ENCODE results near the gene DDX54.

Gene DDX54

DNA sequence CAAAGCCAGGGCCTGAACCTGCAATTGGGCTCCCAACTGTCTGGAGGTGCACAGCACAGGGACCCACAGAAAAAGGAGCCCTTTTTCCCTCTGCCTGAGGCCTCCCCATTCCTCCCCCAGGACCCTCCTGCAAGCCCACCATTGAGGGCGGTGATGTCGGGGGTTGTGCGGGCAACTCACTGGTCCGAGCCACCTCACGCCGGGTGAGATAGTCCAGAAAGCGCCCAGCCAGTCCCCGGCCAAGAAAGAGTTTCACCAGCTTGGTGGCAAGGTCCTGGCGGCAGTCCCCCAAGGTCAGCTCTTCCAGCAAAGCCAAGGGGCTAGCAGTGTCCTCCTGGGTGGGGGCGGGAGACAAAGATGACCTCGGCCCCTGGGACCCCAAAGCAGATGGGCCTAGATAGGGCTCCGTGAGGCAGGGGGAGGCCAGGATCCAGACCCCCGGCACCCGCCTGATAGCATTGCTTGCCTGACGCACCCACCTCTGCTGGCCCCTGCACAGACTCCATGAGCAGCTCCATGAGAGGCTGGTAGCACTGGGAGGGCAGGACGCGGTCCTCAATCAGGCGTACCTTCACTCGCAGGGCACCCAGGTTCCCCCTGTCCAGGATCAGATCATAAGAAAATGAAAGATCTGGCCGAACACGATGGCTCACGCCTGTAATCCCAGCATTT is 69.7 kb downstream of the DDX54 start:
- no peak for DNase-seq

DNA sequence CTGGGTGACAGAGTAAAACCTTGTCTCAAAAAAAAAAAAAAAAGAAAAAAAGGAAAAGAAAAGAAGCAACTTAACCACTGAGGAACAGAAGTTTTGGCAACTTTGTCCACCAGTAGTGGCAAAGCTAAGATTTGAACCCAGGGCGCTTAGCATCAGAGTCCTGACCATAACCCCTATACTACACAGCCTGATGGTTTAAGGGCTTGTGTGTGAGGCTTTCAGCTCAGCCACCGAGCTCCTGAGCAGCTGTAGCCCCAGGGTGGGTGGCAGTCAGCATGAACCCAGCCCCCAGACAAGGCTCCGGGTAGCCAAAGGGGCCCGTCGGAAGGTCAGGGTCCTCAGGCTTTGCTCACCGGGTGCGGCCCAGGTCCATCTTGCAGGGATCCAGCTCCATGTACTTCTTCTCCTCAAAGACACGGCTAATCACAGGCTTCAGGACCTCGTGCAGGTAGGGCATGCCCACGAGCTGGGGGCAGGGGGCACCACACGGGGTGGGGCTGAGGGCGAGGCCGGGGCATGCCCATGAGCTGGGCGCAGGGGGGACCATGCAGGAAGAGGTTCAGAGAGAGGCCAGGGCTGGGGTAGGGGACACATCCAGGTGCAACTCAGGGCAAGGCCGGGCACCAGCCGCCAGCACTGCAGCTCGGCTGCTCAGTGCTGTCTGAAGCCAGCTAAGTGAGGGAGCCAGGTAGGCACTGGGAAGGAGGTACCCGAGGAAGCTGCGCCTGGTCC is 70.7 kb downstream of the DDX54 start:
- DNase-seq, result no peak

DNA sequence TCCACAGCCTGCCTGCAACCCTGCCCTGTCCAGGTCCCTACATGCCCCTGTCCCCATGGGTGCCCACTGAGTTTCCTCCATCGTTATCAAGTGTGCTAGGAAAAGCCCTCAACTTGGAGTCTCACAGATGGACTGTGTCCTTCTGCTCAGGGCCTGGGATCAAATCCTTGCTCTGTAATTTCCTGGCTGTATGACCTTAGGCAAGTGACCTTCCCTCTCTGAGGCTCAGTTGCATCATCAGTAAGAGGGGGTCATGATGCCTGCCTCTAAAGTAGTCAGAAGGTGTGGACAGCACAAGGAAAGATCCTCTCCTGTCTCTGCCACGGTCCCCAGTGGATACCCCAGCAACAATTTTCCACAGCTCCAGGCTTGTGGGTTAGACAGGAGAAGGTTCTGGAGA is 71.9 kb downstream of the DDX54 start:
- no peak for DNase-seq

DNA sequence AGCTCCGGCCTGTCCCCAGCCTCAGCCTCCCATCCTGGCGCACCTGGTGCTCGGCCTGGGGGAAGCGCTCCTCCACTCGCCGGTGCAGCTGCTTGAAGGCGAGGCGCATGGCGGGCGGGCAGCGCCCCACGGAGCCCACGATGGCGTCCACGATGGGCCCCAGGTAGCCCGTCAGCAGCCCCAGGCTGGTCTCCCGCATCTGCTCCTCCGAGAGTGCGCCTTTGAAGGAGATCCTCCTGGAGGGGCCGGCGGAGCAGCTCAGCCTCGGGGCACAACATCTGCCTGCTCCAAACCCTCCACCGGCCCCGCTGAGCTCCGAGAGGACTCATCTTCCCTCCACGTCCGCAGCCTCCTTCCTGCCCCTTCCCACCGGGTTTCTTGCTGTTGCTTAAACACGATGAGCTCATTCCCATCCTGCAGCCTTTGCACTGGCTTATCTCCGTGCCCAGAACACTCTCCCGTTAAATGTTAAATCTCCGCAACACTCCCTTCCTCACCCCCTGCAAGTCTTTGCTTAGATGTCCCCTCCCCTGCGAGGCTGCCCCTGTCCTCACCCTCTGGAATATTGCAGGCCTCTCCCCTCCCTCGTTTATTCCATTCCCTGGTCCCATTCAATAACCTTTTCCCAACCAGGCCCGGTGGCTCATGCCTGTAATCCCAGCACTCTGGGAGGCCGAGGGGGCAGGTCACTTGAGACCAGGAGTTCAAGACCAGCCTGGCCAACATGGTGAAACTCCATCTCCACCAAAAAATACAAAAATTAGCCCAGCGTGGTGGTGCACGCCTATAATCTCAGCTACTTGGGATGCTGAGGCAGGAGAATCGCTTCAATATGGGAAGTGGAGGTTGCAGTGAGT is 73.0 kb downstream of the DDX54 start:
- no peak for DNase-seq

DNA sequence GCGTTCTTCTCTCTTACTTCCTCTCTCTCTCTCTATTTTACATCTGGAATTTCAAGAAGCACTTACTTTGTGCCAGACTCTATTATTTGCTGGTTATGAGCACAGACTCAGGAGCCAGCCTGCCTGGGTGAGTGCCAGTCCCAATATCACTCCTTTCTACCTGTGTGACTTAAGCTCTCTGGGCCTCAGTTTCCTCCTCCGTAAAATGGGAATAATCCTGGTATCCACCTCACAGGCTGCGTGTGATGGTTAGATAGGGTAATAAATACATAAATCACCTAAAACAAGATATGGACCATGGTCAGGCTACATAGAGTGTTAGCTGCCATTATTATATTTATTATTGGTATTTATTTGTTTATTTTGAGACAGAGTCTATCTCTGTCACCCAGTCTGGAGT is 74.0 kb downstream of the DDX54 start:
- no peak for DNase-seq

DNA sequence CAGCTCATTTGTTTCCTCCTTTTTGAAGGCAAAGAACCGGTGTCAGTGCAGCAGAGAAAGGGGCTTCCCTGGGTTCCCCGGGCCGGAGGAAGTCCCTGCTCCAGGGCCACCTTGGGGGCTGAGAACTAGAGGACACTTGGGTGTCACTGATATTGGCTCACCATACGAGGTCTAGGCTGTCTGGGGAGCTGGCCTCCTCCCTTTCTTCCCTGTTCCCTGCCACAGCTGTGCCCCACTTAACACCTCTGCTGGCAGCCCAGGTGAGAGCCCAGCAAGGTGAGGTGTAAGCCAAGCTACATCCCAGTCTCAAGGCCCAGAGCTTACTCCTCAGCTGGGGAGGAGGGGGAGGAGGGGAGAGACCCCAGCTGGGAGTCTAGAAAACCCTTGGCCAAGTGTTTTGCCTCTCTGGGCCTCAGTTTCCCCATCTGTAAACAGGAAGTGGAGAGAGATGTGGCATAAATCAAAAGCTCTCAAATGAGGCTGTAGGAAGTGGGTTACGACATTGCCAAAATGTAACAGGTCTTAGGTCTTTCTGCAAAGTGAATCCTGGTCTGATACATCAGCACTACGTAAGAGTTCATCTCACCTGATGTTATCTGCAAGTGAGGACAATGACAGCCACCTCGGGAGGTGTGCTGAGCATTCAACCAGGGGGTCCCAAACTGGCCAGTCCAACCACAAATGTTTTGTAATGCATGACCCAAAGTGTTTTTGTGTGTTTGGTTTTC is 75.2 kb downstream of the DDX54 start:
- no peak for DNase-seq

DNA sequence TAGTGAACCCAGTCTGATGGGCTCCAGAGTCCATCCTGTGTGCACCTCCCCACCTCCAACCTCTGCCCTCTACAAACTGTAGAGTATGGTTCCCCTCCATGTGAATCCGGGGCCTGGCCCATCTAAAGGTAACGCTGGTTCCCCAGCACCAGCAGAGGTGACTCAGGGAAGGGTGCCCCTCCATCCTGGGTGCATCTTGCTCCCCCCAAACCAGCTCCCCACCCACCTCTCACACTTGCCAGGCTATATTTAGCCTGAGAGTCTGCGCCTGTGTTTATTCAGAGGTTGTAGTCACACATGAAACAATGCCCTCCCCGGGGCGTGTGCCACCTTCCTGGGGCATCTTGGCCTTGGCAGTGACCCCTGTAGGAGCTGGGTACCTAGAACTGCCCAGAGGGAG is 75.9 kb downstream of the DDX54 start:
- no peak for DNase-seq

GRCh38 chr12:113108308-113108707 is 77.0 kb downstream of the DDX54 start:
- no peak for DNase-seq

Measured in RPMI8226 (cell line).